Measurements from ENCODE around the gene SCTR.

DNA sequence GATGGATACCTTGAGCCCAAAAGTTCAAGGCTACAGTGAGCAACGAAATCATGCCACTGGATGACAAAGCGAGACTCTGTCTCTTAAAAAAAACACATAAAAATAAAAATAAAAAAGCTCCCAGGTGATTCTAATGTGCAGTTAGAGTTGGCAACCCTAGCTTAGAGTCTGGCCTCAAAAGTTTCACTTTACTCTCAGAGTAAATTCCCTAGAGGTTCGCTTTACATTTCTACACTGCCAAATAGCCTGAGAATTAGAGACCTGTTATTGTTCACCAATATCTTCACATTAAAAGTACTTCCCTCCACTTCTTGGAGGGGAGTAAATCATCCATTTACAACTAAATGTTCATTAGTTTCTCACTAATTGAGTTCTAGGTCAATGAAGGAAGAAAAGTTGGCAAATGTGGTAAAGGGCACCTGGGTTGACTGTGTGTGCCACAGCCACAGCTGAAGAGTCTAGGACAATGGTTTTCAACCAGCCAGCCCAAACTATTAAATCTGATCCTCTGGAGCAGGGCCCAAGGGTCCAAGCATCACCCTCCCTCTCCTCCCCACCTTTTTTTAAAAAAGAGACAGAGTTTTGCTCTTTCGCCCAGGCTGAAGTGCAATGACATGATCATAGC, 107.9 kb downstream of the SCTR start:
- TF ChIP-seq, protein P1, sequence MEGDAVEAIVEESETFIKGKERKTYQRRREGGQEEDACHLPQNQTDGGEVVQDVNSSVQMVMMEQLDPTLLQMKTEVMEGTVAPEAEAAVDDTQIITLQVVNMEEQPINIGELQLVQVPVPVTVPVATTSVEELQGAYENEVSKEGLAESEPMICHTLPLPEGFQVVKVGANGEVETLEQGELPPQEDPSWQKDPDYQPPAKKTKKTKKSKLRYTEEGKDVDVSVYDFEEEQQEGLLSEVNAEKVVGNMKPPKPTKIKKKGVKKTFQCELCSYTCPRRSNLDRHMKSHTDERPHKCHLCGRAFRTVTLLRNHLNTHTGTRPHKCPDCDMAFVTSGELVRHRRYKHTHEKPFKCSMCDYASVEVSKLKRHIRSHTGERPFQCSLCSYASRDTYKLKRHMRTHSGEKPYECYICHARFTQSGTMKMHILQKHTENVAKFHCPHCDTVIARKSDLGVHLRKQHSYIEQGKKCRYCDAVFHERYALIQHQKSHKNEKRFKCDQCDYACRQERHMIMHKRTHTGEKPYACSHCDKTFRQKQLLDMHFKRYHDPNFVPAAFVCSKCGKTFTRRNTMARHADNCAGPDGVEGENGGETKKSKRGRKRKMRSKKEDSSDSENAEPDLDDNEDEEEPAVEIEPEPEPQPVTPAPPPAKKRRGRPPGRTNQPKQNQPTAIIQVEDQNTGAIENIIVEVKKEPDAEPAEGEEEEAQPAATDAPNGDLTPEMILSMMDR (IDR thresholded peaks at IDR 0.05; ENCODE audit: low read length) = no peak
- TF ChIP-seq EZH2 (optimal IDR thresholded peaks at IDR 0.05; ENCODE audit: low read depth, low read length) (no peak), EZH2phosphoT487 (IDR thresholded peaks at IDR 0.05; ENCODE audit: low read length) (no peak)
